Transverse colon (tissue), 4 donors: ENCODE measurements around the gene WNK4. TPM values are rescaled to one million over a fixed set of nuclear protein-coding genes. Genes with fewer than 3 reads are reported as not detected.
A peak's percentile ranks its signal among the peaks of the same experiment; 100 is the strongest.

Source experiments
- DNase-seq: peaks from one replicate; pipeline ENCODE4 v3.0.0-alpha.2; 2019
- H3K27ac ChIP-seq, 4 donors: fragments of 200-600 bp; sonication (generic); 2 replicates each; pipeline ENCODE4 v1.5.1; 2016 to 2018; ENCODE audit warnings: inconsistent platforms in 4 of 4
- H3K27me3 ChIP-seq: fragments of 200-600 bp; sonication (generic); 2 replicates; pipeline ENCODE4 v1.5.1; 2017; ENCODE audit warnings: inconsistent platforms
- H3K36me3 ChIP-seq, 4 donors: fragments of 200-600 bp; sonication (generic); 2 replicates each; pipeline ENCODE4 v1.5.1; 2017 to 2019; ENCODE audit warnings: inconsistent platforms in 4 of 4
- H3K4me1 ChIP-seq, 4 donors: fragments of 200-600 bp; sonication (generic); 2 replicates each; pipeline ENCODE4 v1.5.1; 2017 to 2020; ENCODE audit warnings: inconsistent platforms in 4 of 4
- H3K4me3 ChIP-seq, 4 donors: fragments of 200-600 bp; sonication (generic); 1 replicate in 1 of 4; 2 replicates in 3 of 4; pipeline versions ENCODE4 v1.5.1 to v1.6.1; 2017 to 2019; ENCODE audit warnings: inconsistent platforms in 4 of 4
- H3K9me3 ChIP-seq, 2 donors: fragments of 200-600 bp; sonication (generic); 2 replicates each; pipeline ENCODE4 v1.5.1; 2017 to 2019; ENCODE audit warnings: inconsistent platforms in 2 of 2
- CTCF ChIP-seq, 5 experiments: fragments of 200-600 bp in 3 of 5; fragments of 450-650 bp in 2 of 5; sonication (generic) in 3 of 5; IDR thresholded peaks; 1 replicate in 2 of 5; 2 replicates in 3 of 5; pipeline ENCODE4 v1.5.1; 2016 to 2017; ENCODE audit warnings: antibody characterized with exemption in 5 of 5, inconsistent platforms in 3 of 5, mild to moderate bottlenecking in 2 of 5, moderate library complexity in 1 of 5
- EP300 ChIP-seq: sonication (generic); formaldehyde crosslinking; IDR thresholded peaks from one replicate; pipeline ENCODE4 v1.6.1; 2017; ENCODE audit warnings: antibody characterized with exemption, low read depth
- POLR2A ChIP-seq: fragments of 450-650 bp; IDR thresholded peaks from one replicate; pipeline ENCODE4 v1.6.1; 2016; ENCODE audit warnings: antibody characterized with exemption, mild to moderate bottlenecking, moderate library complexity
- POLR2AphosphoS5 ChIP-seq, 3 donors: sonication (generic); formaldehyde crosslinking; IDR thresholded peaks; one replicate each; pipeline ENCODE4 v1.6.1; 2016; ENCODE audit warnings: antibody characterized with exemption in 3 of 3
- WGBS, 2 donors: methylation state at CpG; one replicate each; pipeline ENCODE4 v1.1.5; 2018; ENCODE audit warnings: low coverage in 1 of 2; 5-methylcytosine and 5-hydroxymethylcytosine counted together
- in situ Hi-C, 4 donors: fragments of 200-750 bp; cut with MboI; loops; one replicate each; pipeline versions ENCODE4 v1.15.0 to v1.15.1; 2017; ENCODE audit warnings: low sequenced_read_pairs in 3 of 4, low pct_ligation_motif_present in 1 of 4, low pct_unique_long_range_greater_than_20kb in 1 of 4
- intact Hi-C: fragments of 100-400 bp; cut with DNase I; formaldehyde crosslinking; loops from one replicate; pipeline ENCODE4 v1.15.1; 2023; ENCODE audit warnings: low total_unique reads
- total RNA-seq, 4 donors: library from RNA; depleted of rRNA; stranded (reverse); fragments of >200 nt; gene quantifications; one replicate each; pipeline ENCODE4 v1.1.0, GENCODE V29; 2016

The WNK4 gene
- total RNA-seq, 4 donors from 2014 or later = 17.9 to 87.6 (median 40.9) TPM

GRCh38 chr17:42830971-42831370 is 50.6 kb downstream of the WNK4 start:
- Histone ChIP-seq H3K36me3 (peaks cover 0 to under 1% (median 0%) of the 10 kb centered on the region in 4 donors), H3K4me3 (no peak overlapping the region), H3K9me3 (no peaks in the 10 kb centered on the region), H3K27me3 (no peaks in the 10 kb centered on the region), H3K4me1 (peaks cover 0 to 18% (median 15%) of the 10 kb centered on the region in 4 donors), H3K27ac (no peak overlapping the region)
- in situ Hi-C loops (loop anchor here in 2 of 4 donors (25.0 kb wide), 2 partner anchors 106 to 481 kb away; no protein-coding TSS in a partner anchor), intact Hi-C loops (no loop called here)
- DNase-seq = no peak
- TF ChIP-seq POLR2A = no peak

- intact Hi-C loops = no loop called here
- Histone ChIP-seq H3K27ac (peak overlapping the region; percentile 83 to 91 (median 90)), H3K27me3 (no peaks in the 10 kb centered on the region)
These were observed 52.0 kb downstream of the WNK4 start for GRCh38 chr17:42832213-42832933.

DNA sequence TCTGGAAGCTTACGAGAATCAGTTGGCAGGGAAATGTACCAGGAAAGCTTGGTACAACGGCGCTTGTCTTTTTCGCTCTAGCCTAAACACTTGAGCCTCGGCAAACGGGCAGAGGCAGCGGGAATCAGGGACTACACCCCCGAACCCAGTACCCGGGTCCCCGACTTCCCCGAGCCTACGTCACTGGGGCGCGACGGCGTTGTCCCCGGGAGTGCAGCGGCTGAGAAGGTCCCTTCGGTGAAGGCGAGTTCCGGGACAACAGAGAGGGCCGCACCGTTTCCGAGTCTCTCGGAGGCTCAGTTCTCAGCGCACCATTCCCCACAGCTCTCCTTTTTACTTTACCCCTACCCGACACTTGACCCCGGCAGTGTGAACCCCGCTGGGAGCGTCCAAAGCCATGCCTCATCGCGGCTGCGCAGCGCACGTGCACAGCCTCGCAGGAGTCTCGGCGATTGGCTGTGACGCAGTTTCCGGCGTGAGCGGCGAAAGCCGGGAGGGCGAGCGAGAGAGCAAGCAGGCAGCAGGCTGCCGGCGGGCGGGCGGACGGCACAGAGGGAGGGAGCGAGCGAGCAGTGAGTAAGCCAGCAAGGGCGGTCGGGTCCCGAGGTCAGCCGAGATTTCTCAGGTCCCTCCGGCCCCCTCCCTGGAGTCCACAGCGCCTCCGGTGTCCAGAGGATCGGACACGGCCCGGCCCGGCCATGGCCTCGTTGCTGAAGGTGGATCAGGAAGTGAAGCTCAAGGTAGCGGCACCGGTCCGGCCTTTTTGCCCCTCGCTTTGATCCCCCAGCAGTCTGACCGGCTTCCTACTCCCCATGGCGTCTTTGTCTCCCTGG is 52.7 kb downstream of the WNK4 start, which contains the start of gene PSME3:
Gene PSME3 (plus strand): TSS at position 464 of the 833 bp plus-strand sequence. CDS start 235 bp downstream, at position 699.
- TF ChIP-seq POLR2A (peak; percentile 96), POLR2AphosphoS5 (IDR thresholded peaks at IDR 0.05) (peak; percentile 98 to 99 (median 99)), EP300 (no peak)

More at GRCh38 chr17:42832213-42832933, 52.0 kb downstream of the WNK4 start:
- Histone ChIP-seq H3K4me3 (peak overlapping the region; percentile 86 to 94 (median 88)), H3K4me1 (peaks cover 0 to 18% (median 15%) of the 10 kb centered on the region in 4 donors), H3K36me3 (peaks cover 0 to 7% (median 2%) of the 10 kb centered on the region in 4 donors), H3K9me3 (no peaks in the 10 kb centered on the region)
- in situ Hi-C loops = loop anchor here in 2 of 4 donors (25.0 kb wide), 2 partner anchors 105 to 480 kb away; no protein-coding TSS in a partner anchor
- DNase-seq = no peak
- TF ChIP-seq EP300 (no peak), POLR2AphosphoS5 (IDR thresholded peaks at IDR 0.05) (no peak), CTCF (IDR thresholded peaks at IDR 0.05) (no peak), POLR2A (no peak)
- 45 to 56% methylated on average over 7 to 9 of the region's 9 CpGs for WGBS, 2 donors

GRCh38 chr17:42833767-42834422 is 53.5 kb downstream of the WNK4 start:
- Histone ChIP-seq H3K36me3 (peaks cover 0 to 22% (median 10%) of the 10 kb centered on the region in 4 donors), H3K27me3 (no peaks in the 10 kb centered on the region), H3K4me3 (peak overlapping the region; percentile 86 to 94 (median 88)), H3K9me3 (no peaks in the 10 kb centered on the region), H3K27ac (peak overlapping the region; percentile 83 to 91 (median 90)), H3K4me1 (peaks cover 0 to 18% (median 15%) of the 10 kb centered on the region in 4 donors)
- in situ Hi-C loops (loop anchor here in 2 of 4 donors (25.0 kb wide), 2 partner anchors 103 to 478 kb away; no protein-coding TSS in a partner anchor), intact Hi-C loops (no loop called here)
- 5 to 33% methylated on average over 3 to 18 of the region's 18 CpGs for WGBS, 2 donors
- no peak for DNase-seq
- TF ChIP-seq POLR2AphosphoS5 (IDR thresholded peaks at IDR 0.05) = no peak
- no peak for TF ChIP-seq POLR2A
- TF ChIP-seq EP300 = no peak
- TF ChIP-seq CTCF (IDR thresholded peaks at IDR 0.05) = no peak

More for the DNA sequence above, 52.7 kb downstream of the WNK4 start, which contains the start of gene PSME3:
- peaks cover 0 to 18% (median 15%) of the 10 kb centered on the region in 4 donors for H3K4me1 ChIP-seq
- H3K36me3 ChIP-seq = peaks cover 0 to 14% (median 6%) of the 10 kb centered on the region in 4 donors
- H3K27ac ChIP-seq = peak within 1 kb of the TSS; percentile 83 to 91 (median 90)
- peak within 1 kb of the TSS; percentile 86 to 94 (median 88) for H3K4me3 ChIP-seq
- intact Hi-C loops = no loop called here
- in situ Hi-C loops = loop anchor here in 2 of 4 donors (25.0 kb wide), 2 partner anchors 104 to 479 kb away; no protein-coding TSS in a partner anchor
- 0% methylated on average over 66 of the region's 71 CpGs; no CpG with 5 or more reads in 1 of the 2 donors for WGBS, 2 donors
- H3K9me3 ChIP-seq = no peaks in the 10 kb centered on the region
- peak; percentile 93 for DNase-seq
- H3K27me3 ChIP-seq = no peaks in the 10 kb centered on the region
